HepG2 (cell line): ENCODE results near the gene MAP3K14. TPM values are rescaled to one million over a fixed set of nuclear protein-coding genes. Genes with fewer than 3 reads are reported as not detected.

Experiments
- ATAC-seq: fragments of 200-7000 bp; cut with Tn5 transposase; 3 replicates; pipeline ENCODE4 v1.9.1; 2020; ENCODE audit warnings: mild to moderate bottlenecking, moderate library complexity
- BruUV-seq: library from RNA; stranded (reverse); fragments of 400-500 nt; replicated peaks from 2 replicates; lab custom pipeline; 2021; lab: Mats Ljungman, UMichigan
- CTCF ChIA-PET: fragments of 300-600 bp; formaldehyde crosslinking; extraction: SDS; loops from one replicate; lab custom pipeline; 2021; ENCODE audit warnings: low total read pairs, inconsistent platforms, low intra/inter-chr PET ratio; lab: Yijun Ruan, JAX
- POLR2A ChIA-PET: fragments of 350-600 bp; sonication (Branson Sonifier 250); formaldehyde crosslinking; loops from one replicate; lab custom pipeline; 2020; ENCODE audit warnings: antibody characterized with exemption, inconsistent platforms; lab: Yijun Ruan, JAX
- DNase-seq: peaks from one replicate; pipeline ENCODE4 v3.0.0-alpha.2; 2015; ENCODE audit warnings: low spot score
- FAIRE-seq: peaks from 3 replicates; lab custom pipeline; 2011; peaks lifted over from hg19 to GRCh38; lab: Jason Lieb, UNC
- H2AFZ ChIP-seq: one replicate; pipeline ENCODE4 v1.6.1; 2011; ENCODE audit warnings: low read length, inconsistent platforms
- H3K27ac ChIP-seq: fragments of 300-600 bp; 3 replicates; pipeline ENCODE4 v1.8.0; 2011; ENCODE audit warnings: mixed run types, mild to moderate bottlenecking, mixed read lengths, low read length, inconsistent platforms; ENCODE audit not compliant: insufficient read depth; ENCODE audit errors: extremely low read length
- H3K27me3 ChIP-seq, 2 experiments: fragments of 200-600 bp in 1 of 2; 2 replicates in 1 of 2; 3 replicates in 1 of 2; pipeline versions ENCODE4 v1.6.0 to v1.8.0; 2011; ENCODE audit warnings: low read length in 2 of 2, mild to moderate bottlenecking in 2 of 2, moderate library complexity in 2 of 2, inconsistent platforms in 1 of 2; ENCODE audit not compliant: insufficient read depth in 2 of 2, control insufficient read depth in 1 of 2
- H3K36me3 ChIP-seq, 2 experiments: fragments of 200-600 bp in 1 of 2; replicated peaks in 1 of 2; 2 replicates in 1 of 2; 3 replicates in 1 of 2; pipeline versions ENCODE4 v1.5.1 to v1.8.0; 2011; ENCODE audit warnings: low read length in 2 of 2, inconsistent platforms in 1 of 2; ENCODE audit not compliant: insufficient read depth in 2 of 2, control insufficient read depth in 1 of 2
- H3K4me1 ChIP-seq: 2 replicates; pipeline ENCODE4 v1.5.1; 2012; ENCODE audit warnings: low read length, inconsistent platforms; ENCODE audit not compliant: insufficient read depth
- H3K4me2 ChIP-seq: 2 replicates; pipeline ENCODE4 v1.6.0; 2011; ENCODE audit warnings: low read depth, low read length, inconsistent platforms
- H3K4me3 ChIP-seq, 3 experiments: fragments of 200-600 bp in 1 of 3; sonication (generic), shearing (Covaris generic) in 1 of 3; replicated peaks in 1 of 3; 2 replicates each; pipeline ENCODE4 v1.5.1; 2011 to 2016; ENCODE audit warnings: low read length in 3 of 3, inconsistent platforms in 2 of 3, low read depth in 2 of 3, mild to moderate bottlenecking in 2 of 3, control low read depth in 1 of 3, mixed read lengths in 1 of 3; ENCODE audit not compliant: insufficient read depth in 1 of 3
- H3K79me2 ChIP-seq: one replicate; pipeline ENCODE4 v1.6.1; 2011; ENCODE audit warnings: low read length, inconsistent platforms; ENCODE audit not compliant: insufficient read depth
- H3K9ac ChIP-seq: 2 replicates; pipeline ENCODE4 v1.6.0; 2011; ENCODE audit warnings: mild to moderate bottlenecking, low read depth, low read length, inconsistent platforms; ENCODE audit not compliant: insufficient read depth
- H3K9me3 ChIP-seq: 2 replicates; pipeline ENCODE4 v1.5.1; 2012; ENCODE audit warnings: mild to moderate bottlenecking, low read length
- H4K20me1 ChIP-seq: 2 replicates; pipeline ENCODE4 v1.6.0; 2011; ENCODE audit warnings: inconsistent platforms, mild to moderate bottlenecking, low read length, moderate library complexity; ENCODE audit not compliant: insufficient read depth
- ARID5B ChIP-seq: IDR thresholded peaks from 2 replicates; pipeline ENCODE4 v1.4.0; 2020; ENCODE audit warnings: mild to moderate bottlenecking, missing genetic modification reagents
- ATF7 ChIP-seq, 2 experiments: fragments of 450-650 bp in 1 of 2; sonication (generic) in 1 of 2; formaldehyde crosslinking in 1 of 2; IDR thresholded peaks; 2 replicates each; pipeline versions ENCODE4 v1.4.0 to v1.6.1; 2016 to 2020; ENCODE audit warnings: antibody characterized with exemption in 1 of 2, mild to moderate bottlenecking in 1 of 2, missing genetic modification reagents in 1 of 2
- FOXP4 ChIP-seq: sonication (generic); formaldehyde crosslinking; IDR thresholded peaks from 2 replicates; pipeline ENCODE4 v1.4.0; 2020; ENCODE audit warnings: missing genetic modification reagents
- NR2F6 ChIP-seq, 2 experiments: IDR thresholded peaks; 2 replicates each; pipeline ENCODE4 v1.6.1; 2016; ENCODE audit warnings: antibody characterized with exemption in 1 of 2, mild to moderate bottlenecking in 1 of 2
- SAFB2 ChIP-seq: sonication (generic); formaldehyde crosslinking; IDR thresholded peaks from 2 replicates; pipeline ENCODE4 v1.5.1; 2020; ENCODE audit warnings: missing genetic modification reagents, low read depth, mild to moderate bottlenecking, borderline replicate concordance
- SAP130 ChIP-seq: IDR thresholded peaks from 2 replicates; pipeline ENCODE4 v1.6.1; 2016; ENCODE audit warnings: low read depth
- TCF7 ChIP-seq: sonication (generic); IDR thresholded peaks from 2 replicates; pipeline ENCODE4 v1.6.1; 2016; ENCODE audit warnings: antibody characterized with exemption, low read depth
- TFAP4 ChIP-seq: sonication (generic); IDR thresholded peaks from 2 replicates; pipeline ENCODE4 v1.6.1; 2016; ENCODE audit warnings: low read depth, borderline replicate concordance
- THAP7 ChIP-seq: sonication (generic); formaldehyde crosslinking; IDR thresholded peaks from 2 replicates; pipeline ENCODE4 v1.8.1; 2023; ENCODE audit warnings: mild to moderate bottlenecking, missing genetic modification reagents
- ZNF12 ChIP-seq: sonication (generic); formaldehyde crosslinking; IDR thresholded peaks from 2 replicates; pipeline ENCODE4 v1.5.0; 2020; ENCODE audit warnings: missing genetic modification reagents
- ZNF275 ChIP-seq: sonication (generic); formaldehyde crosslinking; IDR thresholded peaks from 2 replicates; pipeline ENCODE4 v1.8.0; 2022; ENCODE audit warnings: missing genetic modification reagents, mild to moderate bottlenecking, inconsistent platforms, borderline replicate concordance
- ZNF766 ChIP-seq: sonication (generic); formaldehyde crosslinking; IDR thresholded peaks from 2 replicates; pipeline ENCODE4 v1.5.0; 2020; ENCODE audit warnings: missing genetic modification reagents, borderline replicate concordance
- WGBS: methylation state at CpG from one replicate; pipeline ENCODE4 v1.1.6; 2017; ENCODE audit warnings: low lambda C conversion rate; 5-methylcytosine and 5-hydroxymethylcytosine counted together
- in situ Hi-C: cut with HindIII; loops from 2 replicates; pipeline ENCODE4 v1.10.0; 2017; ENCODE audit warnings: low pct_unique_long_range_greater_than_20kb; ENCODE audit not compliant: extremely low pct_ligation_motif_present
- intact Hi-C: fragments of 100-400 bp; cut with micrococcal nuclease; formaldehyde crosslinking; loops from one replicate; pipeline ENCODE4 v1.10.0; 2022; ENCODE audit not compliant: unreplicated experiment
- polyA plus RNA-seq, 8 experiments: library from polyadenylated mRNA; depleted of rRNA in 3 of 8; stranded (reverse) in 7 of 8; unstranded in 1 of 8; fragments of >200 nt; fragmentation: Illumina TruSeq in 4 of 8; extraction: Trizol in 4 of 8; gene quantifications; 2 replicates each; pipeline versions ENCODE4 v1.2.1 to v1.2.3, GENCODE V29; 2011 to 2016; ENCODE audit warnings: low read depth in 4 of 8, missing spikeins in 1 of 8, mixed read lengths in 1 of 8; ENCODE audit not compliant: insufficient read depth in 1 of 8
- total RNA-seq, 5 experiments: library from RNA; depleted of rRNA; stranded (reverse); fragments of >200 nt; fragmentation: Illumina TruSeq; extraction: Trizol; gene quantifications; 2 replicates each; pipeline ENCODE4 v1.2.3, GENCODE V29; 2016; ENCODE audit warnings: low read depth in 1 of 5

Gene MAP3K14
- total and polyA plus RNA-seq, 2 of the 13 experiments (the other 11 are each of a cell fraction or from before 2014, with no cell fraction given) = 2.6 TPM

GRCh38 chr17:45310380-45311324 lies 6.2 kb downstream of the MAP3K14 start:
- intact Hi-C loops (loop anchor here (5.0 kb wide), 1 partner anchor 62 kb away; no protein-coding TSS in a partner anchor), in situ Hi-C loops (no loop called here)
- H3K9ac ChIP-seq = no peak overlapping the region
- H3K79me2 ChIP-seq = peaks cover 79% of the 10 kb centered on the region
- H2AFZ ChIP-seq = no peak overlapping the region
- no peak for FAIRE-seq
- H3K4me1 ChIP-seq = peaks cover 69% of the 10 kb centered on the region
- no peak overlapping the region for H3K4me3 ChIP-seq
- 58% methylated on average over 3 of the region's 3 CpGs for WGBS
- CTCF ChIA-PET = no interaction called here
- H3K27ac ChIP-seq = no peak overlapping the region
- no peaks in the 10 kb centered on the region for H3K27me3 ChIP-seq
- H3K4me2 ChIP-seq = peak overlapping the region; percentile 75; the same call in 1 of the 2 replicates
- no peaks in the 10 kb centered on the region for H3K36me3 ChIP-seq
- H4K20me1 ChIP-seq = no peaks in the 10 kb centered on the region
- DNase-seq = no peak
- BruUV-seq = no TSS peak
- no peak for ATAC-seq
- POLR2A ChIA-PET = interaction anchor here (2.9 to 3.6 kb wide), 2 partner anchors 17 to 34 kb away, joined by 14 to 28 read pairs; no protein-coding TSS in a partner anchor
- H3K9me3 ChIP-seq = no peaks in the 10 kb centered on the region
- TF ChIP-seq ARID5B (CRISPR knock-in tag) = 0 out of 2 replicates have a peak, but pooled peaks have one; percentile 15
- TF ChIP-seq NR2F6 (IDR thresholded peaks at IDR 0.05) = peak; percentile 54
- TF ChIP-seq NR2F6 (CRISPR knock-in tag; IDR thresholded peaks at IDR 0.05) = peak; percentile 57
- peak; percentile 19; the same call in 1 of the 2 replicates for TF ChIP-seq TFAP4
- TF ChIP-seq TCF7 = no peak
- TF ChIP-seq ZNF766 (CRISPR knock-in tag) = no peak
- 0 out of 2 replicates have a peak, but pooled peaks have one; percentile 43 for TF ChIP-seq ZNF12 (CRISPR knock-in tag)
- TF ChIP-seq FOXP4 (CRISPR knock-in tag) = 0 out of 2 replicates have a peak, but pooled peaks have one; percentile 38
- no peak for TF ChIP-seq THAP7 (CRISPR knock-in tag)
- peak; percentile 17; the same call in 1 of the 2 replicates for TF ChIP-seq SAP130 (CRISPR knock-in tag)
- TF ChIP-seq SAFB2 = no peak
- TF ChIP-seq ATF7 (IDR thresholded peaks at IDR 0.05) = peak; percentile 77
- TF ChIP-seq ATF7 (CRISPR knock-in tag; IDR thresholded peaks at IDR 0.05) = no peak
- no peak for TF ChIP-seq ZNF275
